K562 (cell line): ENCODE results near the gene CNPY4. TPM values are rescaled to one million over a fixed set of nuclear protein-coding genes. Genes with fewer than 3 reads are reported as not detected.

Source experiments
- ATAC-seq: fragments of 200-7000 bp; cut with Tn5 transposase; 3 replicates; pipeline ENCODE4 v1.9.1; 2020; ENCODE audit warnings: moderate library complexity
- BruUV-seq: library from RNA; stranded (reverse); fragments of 400-500 nt; replicated peaks from 2 replicates; lab custom pipeline; 2021; lab: Mats Ljungman, UMichigan
- CTCF ChIA-PET: fragments of 300-600 bp; formaldehyde crosslinking; extraction: SDS; loops from one replicate; lab custom pipeline; 2021; ENCODE audit warnings: low intra/inter-chr PET ratio; lab: Yijun Ruan, JAX
- POLR2A ChIA-PET: fragments of 300-600, 350-650 bp; sonication (Branson Sonifier 250); formaldehyde crosslinking; extraction: SDS; loops from one replicate; lab custom pipeline; 2021; ENCODE audit warnings: antibody characterized with exemption, inconsistent platforms; lab: Yijun Ruan, JAX
- DNase-seq, 4 experiments: peaks; one replicate each; pipeline versions ENCODE4 v3.0.0 to v3.0.0-alpha.2; 2011 to 2018; ENCODE audit warnings: low spot score in 3 of 4, mixed read lengths in 3 of 4; ENCODE audit errors: extremely low read depth in 1 of 4
- FAIRE-seq: peaks from 2 replicates; lab custom pipeline; 2011; peaks lifted over from hg19 to GRCh38; lab: Jason Lieb, UNC
- H2AFZ ChIP-seq: 2 replicates; pipeline ENCODE4 v1.6.0; 2011; ENCODE audit warnings: low read depth, low read length, control low read depth, inconsistent platforms
- H3K27ac ChIP-seq: fragments of 200-600 bp; 3 replicates; pipeline ENCODE4 v1.8.0; 2011; ENCODE audit warnings: low read depth, mild to moderate bottlenecking, control low read depth, inconsistent platforms, low read length, moderate library complexity, mixed read lengths; ENCODE audit errors: extremely low read depth
- H3K27me3 ChIP-seq, 2 experiments: fragments of 300-600 bp in 1 of 2; 2 replicates in 1 of 2; 3 replicates in 1 of 2; pipeline versions ENCODE4 v1.6.0 to v1.8.0; 2011; ENCODE audit warnings: inconsistent platforms in 2 of 2, low read length in 2 of 2, mild to moderate bottlenecking in 1 of 2, mixed read lengths in 1 of 2, moderate library complexity in 1 of 2; ENCODE audit not compliant: control insufficient read depth in 2 of 2, insufficient read depth in 2 of 2
- H3K36me3 ChIP-seq: fragments of 300-600 bp; 3 replicates; pipeline ENCODE4 v1.8.0; 2011; ENCODE audit warnings: mild to moderate bottlenecking, low read length, inconsistent platforms; ENCODE audit not compliant: control insufficient read depth, insufficient read depth
- H3K4me1 ChIP-seq, 2 experiments: fragments of 200-600 bp in 1 of 2; replicated peaks in 1 of 2; 2 replicates in 1 of 2; 3 replicates in 1 of 2; pipeline versions ENCODE4 v1.5.1 to v1.8.0; 2011; ENCODE audit warnings: inconsistent platforms in 2 of 2, low read length in 2 of 2, mild to moderate bottlenecking in 1 of 2, mixed read lengths in 1 of 2, moderate library complexity in 1 of 2; ENCODE audit not compliant: control insufficient read depth in 2 of 2, insufficient read depth in 2 of 2
- H3K4me2 ChIP-seq: 2 replicates; pipeline ENCODE4 v1.6.1; 2011; ENCODE audit warnings: low read length, control low read depth, inconsistent platforms, mixed read lengths; ENCODE audit not compliant: insufficient read depth
- H3K4me3 ChIP-seq: fragments of 200-600 bp; sonication (generic), shearing (Covaris generic); 2 replicates; pipeline ENCODE4 v1.5.1; 2016; ENCODE audit warnings: control low read depth, inconsistent platforms
- H3K79me2 ChIP-seq: fragments of 200-600 bp; 3 replicates; pipeline ENCODE4 v1.8.0; 2011; ENCODE audit warnings: low read length, inconsistent platforms; ENCODE audit not compliant: control insufficient read depth, insufficient read depth
- H3K9ac ChIP-seq, 2 experiments: 2 replicates each; pipeline versions ENCODE4 v1.6.0 to v1.6.1; 2011; ENCODE audit warnings: low read depth in 2 of 2, low read length in 2 of 2, control low read depth in 1 of 2, inconsistent platforms in 1 of 2, mild to moderate bottlenecking in 1 of 2, mixed read lengths in 1 of 2; ENCODE audit not compliant: insufficient read depth in 1 of 2
- H3K9me1 ChIP-seq: one replicate; pipeline ENCODE4 v1.6.0; 2011; ENCODE audit warnings: inconsistent platforms, mild to moderate bottlenecking, low read length, moderate library complexity; ENCODE audit not compliant: control insufficient read depth, insufficient read depth
- H3K9me3 ChIP-seq: replicated peaks from 2 replicates; pipeline ENCODE4 v1.5.1; 2011; ENCODE audit warnings: low read depth, low read length, inconsistent platforms; ENCODE audit not compliant: control insufficient read depth, insufficient read depth
- H4K20me1 ChIP-seq: replicated peaks from 2 replicates; pipeline ENCODE4 v1.6.1; 2011; ENCODE audit warnings: low read length, inconsistent platforms, mixed read lengths; ENCODE audit not compliant: control insufficient read depth, insufficient read depth
- ARID2 ChIP-seq: fragments of 450-650 bp; IDR thresholded peaks from 2 replicates; pipeline ENCODE4 v1.6.1; 2017; ENCODE audit warnings: antibody characterized with exemption, mild to moderate bottlenecking
- DACH1 ChIP-seq: fragments of 450-650 bp; IDR thresholded peaks from 2 replicates; pipeline ENCODE4 v1.6.1; 2018; ENCODE audit not compliant: partially characterized antibody
- GTF2E2 ChIP-seq: fragments of 200-800 bp; sonication (Bioruptor generic); IDR thresholded peaks from 2 replicates; pipeline ENCODE4 v1.6.1; 2016; ENCODE audit warnings: missing genetic modification characterization, missing compliant biosample characterization
- HDGF ChIP-seq: fragments of 450-650 bp; IDR thresholded peaks from 2 replicates; pipeline ENCODE4 v1.6.1; 2016
- KLF10 ChIP-seq: fragments of 250-450 bp; sonication (Bioruptor Pico); IDR thresholded peaks from 2 replicates; pipeline ENCODE4 v1.6.1; 2021; ENCODE audit warnings: matching md5 sums
- NFXL1 ChIP-seq: fragments of 450-650 bp; formaldehyde crosslinking; IDR thresholded peaks from 2 replicates; pipeline ENCODE4 v1.4.0; 2021; ENCODE audit warnings: mild to moderate bottlenecking
- NR2F6 ChIP-seq: fragments of 450-650 bp; formaldehyde crosslinking; IDR thresholded peaks from 2 replicates; pipeline ENCODE4 v1.4.0; 2020; ENCODE audit warnings: mild to moderate bottlenecking
- PHB2 ChIP-seq: fragments of 450-650 bp; IDR thresholded peaks from 2 replicates; pipeline ENCODE4 v1.6.1; 2017; ENCODE audit warnings: low read depth
- PHF21A ChIP-seq: fragments of 450-650 bp; IDR thresholded peaks from 2 replicates; pipeline ENCODE4 v1.6.1; 2017; ENCODE audit warnings: low read depth, borderline replicate concordance
- SIN3A ChIP-seq, 2 experiments: fragments of 150-350 bp in 1 of 2; IDR thresholded peaks; 2 replicates each; pipeline ENCODE4 v1.6.1; 2011 to 2016; ENCODE audit warnings: borderline replicate concordance in 2 of 2, low read depth in 2 of 2, low read length in 2 of 2, mild to moderate bottlenecking in 2 of 2, moderate library complexity in 2 of 2; ENCODE audit not compliant: control insufficient read depth in 1 of 2
- SMAD3 ChIP-seq: fragments of 450-650 bp; formaldehyde crosslinking; conservative IDR thresholded peaks from 2 replicates; pipeline ENCODE4 v1.4.0; 2020; ENCODE audit warnings: mild to moderate bottlenecking
- ZNF316 ChIP-seq: fragments of 450-650 bp; IDR thresholded peaks from 2 replicates; pipeline ENCODE4 v1.6.1; 2016
- ZNF551 ChIP-seq: fragments of 250-450 bp; sonication (Bioruptor Pico); IDR thresholded peaks from 2 replicates; pipeline ENCODE4 v1.5.0; 2021; ENCODE audit warnings: mild to moderate bottlenecking, moderate library complexity
- ZNF785 ChIP-seq: fragments of 250-450 bp; sonication (Bioruptor Pico); IDR thresholded peaks from 2 replicates; pipeline ENCODE4 v1.4.0; 2020; ENCODE audit warnings: mild to moderate bottlenecking
- WGBS: fragments of 100-300 bp; shearing (Covaris generic); methylation state at CpG from one replicate; pipeline ENCODE4 v1.1.6; 2016; ENCODE audit warnings: low coverage, mixed read lengths; ENCODE audit not compliant: insufficient coverage; ENCODE audit errors: missing lambda C conversion rate; 5-methylcytosine and 5-hydroxymethylcytosine counted together
- in situ Hi-C: fragments of 300-500 bp; cut with MboI; formaldehyde crosslinking; loops from 4 replicates; pipeline ENCODE4 v1.15.0; 2018; ENCODE audit warnings: inconsistent platforms, mixed read lengths
- intact Hi-C: fragments of 100-400 bp; cut with micrococcal nuclease; formaldehyde crosslinking; loops from 2 replicates; pipeline ENCODE4 v1.14.2; 2022
- polyA plus RNA-seq, 8 experiments: library from polyadenylated mRNA; depleted of rRNA in 4 of 8; stranded (reverse) in 5 of 8; unstranded in 3 of 8; fragments of >200 nt; fragmentation: Nextera tagmentation in 2 of 8; fragmentation: Illumina TruSeq in 1 of 8; extraction: Ambion mirVana in 2 of 8; extraction: Trizol in 1 of 8; gene quantifications; 2 replicates each; pipeline versions ENCODE4 v1.2.1 to v1.2.3, GENCODE V29; 2011 to 2014; ENCODE audit warnings: inconsistent platforms in 1 of 8, missing spikeins in 1 of 8
- total RNA-seq, 7 experiments: library from RNA; depleted of rRNA in 6 of 7; stranded (reverse); fragments of >200 nt in 6 of 7; fragmentation: Illumina TruSeq in 2 of 7; extraction: Trizol in 2 of 7; gene quantifications; 2 replicates each; pipeline versions ENCODE4 v1.2.1 to v1.2.3, GENCODE V29; 2011 to 2021; ENCODE audit warnings: low replicate concordance in 1 of 7
- TF ChIP-seq, protein P1 (sequence below), 3 experiments: fragments of 200-800 bp in 1 of 3; sonication (Bioruptor generic) in 1 of 3; sonication (generic) in 1 of 3; formaldehyde crosslinking in 1 of 3; IDR thresholded peaks; 2 replicates each; pipeline versions ENCODE4 v1.6.1 to v1.8.0; 2016 to 2022; ENCODE audit warnings: mild to moderate bottlenecking in 2 of 3, missing compliant biosample characterization in 2 of 3, missing genetic modification characterization in 2 of 3, missing genetic modification reagents in 1 of 3
- TF ChIP-seq, protein P2 (sequence below): fragments of 250-450 bp; sonication (Bioruptor Pico); IDR thresholded peaks from 2 replicates; pipeline ENCODE4 v1.5.1; 2021; ENCODE audit warnings: mild to moderate bottlenecking
- TF ChIP-seq, protein P3 (sequence below): IDR thresholded peaks from 2 replicates; pipeline ENCODE4 v1.6.1; 2016; ENCODE audit warnings: missing genetic modification characterization, missing compliant biosample characterization
- TF ChIP-seq, protein P4 (sequence below): fragments of 450-650 bp; formaldehyde crosslinking; IDR thresholded peaks from 2 replicates; pipeline ENCODE4 v1.4.0; 2020; ENCODE audit warnings: mild to moderate bottlenecking, mixed read lengths

The CNPY4 gene
- total and polyA plus RNA-seq, 9 of the 15 experiments (the other 6 are each of a cell fraction or from before 2014, with no cell fraction given) = 1.9 to 11.2 (median 7.0) TPM

DNA sequence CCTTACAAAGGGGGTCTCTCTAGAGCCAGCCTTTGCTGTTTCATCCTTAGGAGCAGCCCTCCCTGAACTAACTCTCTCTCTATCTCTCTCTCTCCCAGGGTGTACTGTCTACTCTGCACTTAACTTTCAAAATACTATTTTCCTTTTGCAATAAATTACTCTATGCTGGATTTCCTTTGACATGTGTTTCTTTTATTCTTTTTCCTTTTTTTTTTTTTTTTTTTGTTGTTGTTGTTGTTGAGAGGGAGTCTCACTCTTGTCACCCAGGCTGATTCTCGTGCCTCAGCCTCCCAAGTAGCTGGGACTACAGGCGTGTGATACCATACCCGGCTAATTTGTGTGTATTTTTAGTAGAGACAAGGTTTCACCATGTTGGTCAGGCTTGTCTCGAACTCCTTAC, 36.5 kb upstream of the CNPY4 start:
- H3K9me3 ChIP-seq = no peaks in the 10 kb centered on the region
- FAIRE-seq (no peak), ATAC-seq (no peak), DNase-seq (no peak)
- H3K4me2 ChIP-seq = peak overlapping the region; percentile 78
- H3K4me1 ChIP-seq = peaks cover 18 to 31% of the 10 kb centered on the region in 2 experiments; a peak in 4 of 5 replicates
- peak overlapping the region; percentile 96 for H2AFZ ChIP-seq
- ChIA-PET CTCF (interaction anchor here (2.2 kb wide), 1 partner anchor 170 kb away, joined by 8 read pairs; no protein-coding TSS in a partner anchor), POLR2A (interaction anchor here (0.6 to 4.4 kb wide), 16 partner anchors 9 to 346 kb away, joined by 3 to 20 read pairs (median 4); partner anchors contain the start of genes AP4M1, LAMTOR4, MCM7 and ZCWPW1)
- intact Hi-C loops = loop anchor here (1.0 to 5.0 kb wide), 4 partner anchors 18 to 71 kb away; partner anchors contain the start of genes AP4M1, CNPY4, MBLAC1 and MCM7
- no TSS peak for BruUV-seq
- 40% methylated on average over 4 of the region's 4 CpGs for WGBS
- H3K4me3 ChIP-seq = peak overlapping the region; percentile 67
- H3K36me3 ChIP-seq = peaks cover 21% of the 10 kb centered on the region
- peak overlapping the region in 1 of 2 experiments; percentile 88; a peak in 3 of 4 replicates for H3K9ac ChIP-seq
- H3K9me1 ChIP-seq = peaks cover 4% of the 10 kb centered on the region
- in situ Hi-C loops = no loop called here
- no peaks in the 10 kb centered on the region for H3K27me3 ChIP-seq
- H3K79me2 ChIP-seq = peaks cover 35% of the 10 kb centered on the region
- no peaks in the 10 kb centered on the region for H4K20me1 ChIP-seq
- peak overlapping the region; percentile 90 for H3K27ac ChIP-seq
- no peak for TF ChIP-seq SMAD3 (CRISPR knock-in tag)
- TF ChIP-seq ZNF316 = 0 out of 2 replicates have a peak, but pooled peaks have one; percentile 30
- TF ChIP-seq, protein P1, sequence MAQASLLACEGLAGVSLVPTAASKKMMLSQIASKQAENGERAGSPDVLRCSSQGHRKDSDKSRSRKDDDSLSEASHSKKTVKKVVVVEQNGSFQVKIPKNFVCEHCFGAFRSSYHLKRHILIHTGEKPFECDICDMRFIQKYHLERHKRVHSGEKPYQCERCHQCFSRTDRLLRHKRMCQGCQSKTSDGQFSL (CRISPR knock-in tag; IDR thresholded peaks at IDR 0.05) = no peak
- TF ChIP-seq, protein P1 (tag; IDR thresholded peaks at IDR 0.05) = no peak; a peak in 1 of 4 replicates
- no peak for TF ChIP-seq PHF21A
- 0 out of 2 replicates have a peak, but pooled peaks have one; percentile 22 for TF ChIP-seq ARID2
- no peak for TF ChIP-seq NR2F6 (CRISPR knock-in tag)
- no peak for TF ChIP-seq SIN3A (IDR thresholded peaks at IDR 0.05; ENCODE audit: borderline replicate concordance in 2 of 2, control insufficient read depth in 1 of 2, low read depth in 2 of 2, low read length in 2 of 2)
- no peak for TF ChIP-seq KLF10
- TF ChIP-seq, protein P2, sequence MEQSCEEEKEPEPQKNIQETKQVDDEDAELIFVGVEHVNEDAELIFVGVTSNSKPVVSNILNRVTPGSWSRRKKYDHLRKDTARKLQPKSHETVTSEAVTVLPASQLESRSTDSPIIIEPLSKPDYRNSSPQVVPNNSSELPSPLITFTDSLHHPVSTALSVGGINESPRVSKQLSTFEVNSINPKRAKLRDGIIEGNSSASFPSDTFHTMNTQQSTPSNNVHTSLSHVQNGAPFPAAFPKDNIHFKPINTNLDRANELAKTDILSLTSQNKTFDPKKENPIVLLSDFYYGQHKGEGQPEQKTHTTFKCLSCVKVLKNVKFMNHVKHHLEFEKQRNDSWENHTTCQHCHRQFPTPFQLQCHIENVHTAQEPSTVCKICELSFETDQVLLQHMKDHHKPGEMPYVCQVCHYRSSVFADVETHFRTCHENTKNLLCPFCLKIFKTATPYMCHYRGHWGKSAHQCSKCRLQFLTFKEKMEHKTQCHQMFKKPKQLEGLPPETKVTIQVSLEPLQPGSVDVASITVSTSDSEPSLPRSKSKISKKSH (CRISPR knock-in tag) = no peak
- no peak for TF ChIP-seq GTF2E2 (tag)
- no peak for TF ChIP-seq DACH1
- 0 out of 2 replicates have a peak, but pooled peaks have one; percentile 27 for TF ChIP-seq PHB2
- no peak for TF ChIP-seq NFXL1 (CRISPR knock-in tag)
- TF ChIP-seq, protein P3, sequence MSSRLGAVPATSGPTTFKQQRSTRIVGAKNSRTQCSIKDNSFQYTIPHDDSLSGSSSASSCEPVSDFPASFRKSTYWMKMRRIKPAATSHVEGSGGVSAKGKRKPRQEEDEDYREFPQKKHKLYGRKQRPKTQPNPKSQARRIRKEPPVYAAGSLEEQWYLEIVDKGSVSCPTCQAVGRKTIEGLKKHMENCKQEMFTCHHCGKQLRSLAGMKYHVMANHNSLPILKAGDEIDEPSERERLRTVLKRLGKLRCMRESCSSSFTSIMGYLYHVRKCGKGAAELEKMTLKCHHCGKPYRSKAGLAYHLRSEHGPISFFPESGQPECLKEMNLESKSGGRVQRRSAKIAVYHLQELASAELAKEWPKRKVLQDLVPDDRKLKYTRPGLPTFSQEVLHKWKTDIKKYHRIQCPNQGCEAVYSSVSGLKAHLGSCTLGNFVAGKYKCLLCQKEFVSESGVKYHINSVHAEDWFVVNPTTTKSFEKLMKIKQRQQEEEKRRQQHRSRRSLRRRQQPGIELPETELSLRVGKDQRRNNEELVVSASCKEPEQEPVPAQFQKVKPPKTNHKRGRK (tag) = peak; percentile 76
- peak; percentile 77; the same call in 1 of the 2 replicates for TF ChIP-seq HDGF
- TF ChIP-seq, protein P4, sequence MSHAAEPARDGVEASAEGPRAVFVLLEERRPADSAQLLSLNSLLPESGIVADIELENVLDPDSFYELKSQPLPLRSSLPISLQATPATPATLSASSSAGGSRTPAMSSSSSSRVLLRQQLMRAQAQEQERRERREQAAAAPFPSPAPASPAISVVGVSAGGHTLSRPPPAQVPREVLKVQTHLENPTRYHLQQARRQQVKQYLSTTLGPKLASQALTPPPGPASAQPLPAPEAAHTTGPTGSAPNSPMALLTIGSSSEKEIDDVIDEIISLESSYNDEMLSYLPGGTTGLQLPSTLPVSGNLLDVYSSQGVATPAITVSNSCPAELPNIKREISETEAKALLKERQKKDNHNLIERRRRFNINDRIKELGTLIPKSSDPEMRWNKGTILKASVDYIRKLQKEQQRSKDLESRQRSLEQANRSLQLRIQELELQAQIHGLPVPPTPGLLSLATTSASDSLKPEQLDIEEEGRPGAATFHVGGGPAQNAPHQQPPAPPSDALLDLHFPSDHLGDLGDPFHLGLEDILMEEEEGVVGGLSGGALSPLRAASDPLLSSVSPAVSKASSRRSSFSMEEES (CRISPR knock-in tag) = no peak
- TF ChIP-seq ZNF785 (CRISPR knock-in tag) = no peak
- no peak for TF ChIP-seq ZNF551 (CRISPR knock-in tag)
